ENCODE results near the gene KAZN.

The KAZN gene

DNA sequence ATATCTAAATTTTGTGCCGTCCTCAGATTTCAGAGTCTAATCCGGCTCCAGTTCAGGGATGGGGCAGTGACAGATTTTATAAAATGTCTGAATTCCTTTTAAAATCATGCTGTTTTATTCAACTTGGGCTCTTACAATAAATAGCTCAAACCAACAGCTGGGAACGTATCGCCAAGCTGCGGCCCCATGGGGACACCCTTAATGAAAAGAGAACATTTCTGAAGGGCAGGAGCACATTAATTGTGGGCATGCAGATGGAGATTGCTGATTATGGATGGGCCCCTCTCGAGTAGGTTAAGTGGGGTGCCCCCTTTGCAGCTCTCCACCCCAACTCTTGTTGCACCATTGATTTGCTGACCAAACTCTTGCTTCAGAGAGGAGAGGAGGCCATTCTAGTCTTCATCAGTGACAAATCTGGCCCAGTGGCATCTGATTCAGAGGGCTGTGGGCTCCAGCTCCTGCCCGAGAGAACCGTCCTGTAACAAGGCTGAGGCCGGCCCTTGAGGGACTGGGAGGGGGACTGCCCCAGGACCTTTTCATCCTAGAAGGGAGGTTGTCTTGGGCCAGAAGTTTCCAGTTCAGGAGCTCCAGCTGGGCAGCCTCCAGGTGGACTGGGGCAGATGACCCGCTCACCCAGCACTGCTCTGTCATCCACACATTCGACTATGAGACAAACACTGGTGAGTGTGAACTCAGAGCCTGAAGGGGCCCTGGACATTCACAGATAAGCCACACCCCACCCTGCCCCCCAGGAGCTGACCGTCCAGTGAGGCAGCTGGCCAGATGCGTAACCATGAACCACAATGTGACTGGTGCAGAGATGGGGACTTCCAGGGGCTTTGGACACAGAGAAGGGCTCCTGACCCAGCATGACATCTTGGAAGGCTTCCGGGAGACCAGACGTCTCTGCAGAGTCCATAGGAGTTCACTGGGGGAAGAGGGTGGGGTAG is 500.0 kb downstream of the KAZN start:
- DNase-seq (ENCODE audit: low read depth in 3 of 3, low spot score in 1 of 3), result no peak

DNA sequence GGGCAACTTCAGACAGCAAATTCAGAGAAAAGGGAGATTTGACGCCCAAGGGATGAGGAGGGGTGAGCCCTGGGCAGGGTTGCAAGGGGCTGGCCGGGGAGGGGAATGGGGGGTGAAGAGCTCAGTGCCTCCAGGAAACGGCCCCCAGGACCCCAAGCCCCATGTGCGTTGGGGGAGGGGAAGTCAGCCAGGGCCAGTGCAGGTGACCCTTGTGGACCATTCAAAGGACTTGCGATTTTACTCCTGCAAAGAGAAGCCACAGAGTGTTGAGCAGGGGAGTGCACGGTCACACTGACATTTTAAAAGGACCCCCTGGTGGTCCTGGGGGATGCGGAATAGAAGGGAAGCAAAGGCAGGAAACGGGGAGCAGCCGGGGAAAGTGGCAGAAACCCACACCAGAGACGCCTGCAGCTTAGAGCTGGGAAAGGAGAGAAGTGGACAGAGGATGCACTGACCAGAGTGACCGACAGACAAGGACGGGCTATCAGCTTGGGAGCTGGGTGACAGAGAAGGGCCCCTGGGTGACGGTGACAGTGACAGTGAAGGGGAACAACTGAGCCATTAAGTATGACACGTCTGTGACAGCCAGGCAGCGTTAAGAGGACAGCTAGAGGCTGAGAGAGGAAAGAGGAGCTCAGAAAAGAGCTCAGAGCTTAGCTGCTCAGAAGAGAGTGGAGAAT is 501.1 kb downstream of the KAZN start:
- no peak for DNase-seq (ENCODE audit: low read depth in 3 of 3, low spot score in 1 of 3)

DNA sequence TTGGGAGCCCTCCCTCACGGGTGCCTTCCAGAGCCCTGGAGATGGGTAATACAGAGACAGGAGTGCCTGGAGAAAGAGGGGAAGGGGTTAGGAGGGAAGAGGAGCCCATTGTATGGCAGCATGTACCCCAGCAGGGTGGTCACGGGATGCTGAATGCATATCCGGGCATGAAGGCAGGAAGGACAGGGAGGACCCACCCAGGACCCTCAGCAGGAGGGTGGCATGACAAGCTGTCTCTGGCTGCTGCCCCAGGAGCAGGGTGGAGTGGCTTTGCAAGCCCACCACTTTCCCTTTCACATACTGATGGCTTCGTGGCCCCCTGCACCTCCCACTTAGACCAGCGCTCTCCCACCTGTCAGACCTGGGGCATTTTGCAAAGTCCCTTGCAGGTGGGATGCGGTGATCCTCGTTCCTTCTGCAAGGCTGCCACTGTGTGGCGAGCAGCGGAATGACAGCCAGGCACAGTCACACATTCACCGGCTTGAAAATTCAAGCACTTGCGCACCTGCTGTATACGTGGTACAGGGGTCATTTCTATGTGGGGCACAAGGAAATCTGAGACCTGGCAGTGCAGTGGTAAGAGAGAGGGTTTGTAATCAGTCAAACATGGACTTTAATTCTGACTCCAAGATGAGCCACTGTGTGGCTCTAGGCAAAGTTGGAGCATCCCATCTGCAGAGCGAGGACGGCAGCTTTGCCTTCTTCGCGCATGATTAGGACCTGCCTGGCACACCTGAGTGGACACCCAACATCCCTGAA is 501.8 kb downstream of the KAZN start:
- DNase-seq (ENCODE audit: low read depth in 3 of 3, low spot score in 1 of 3), result peak in 1 of 3 donors; percentile 26

DNA sequence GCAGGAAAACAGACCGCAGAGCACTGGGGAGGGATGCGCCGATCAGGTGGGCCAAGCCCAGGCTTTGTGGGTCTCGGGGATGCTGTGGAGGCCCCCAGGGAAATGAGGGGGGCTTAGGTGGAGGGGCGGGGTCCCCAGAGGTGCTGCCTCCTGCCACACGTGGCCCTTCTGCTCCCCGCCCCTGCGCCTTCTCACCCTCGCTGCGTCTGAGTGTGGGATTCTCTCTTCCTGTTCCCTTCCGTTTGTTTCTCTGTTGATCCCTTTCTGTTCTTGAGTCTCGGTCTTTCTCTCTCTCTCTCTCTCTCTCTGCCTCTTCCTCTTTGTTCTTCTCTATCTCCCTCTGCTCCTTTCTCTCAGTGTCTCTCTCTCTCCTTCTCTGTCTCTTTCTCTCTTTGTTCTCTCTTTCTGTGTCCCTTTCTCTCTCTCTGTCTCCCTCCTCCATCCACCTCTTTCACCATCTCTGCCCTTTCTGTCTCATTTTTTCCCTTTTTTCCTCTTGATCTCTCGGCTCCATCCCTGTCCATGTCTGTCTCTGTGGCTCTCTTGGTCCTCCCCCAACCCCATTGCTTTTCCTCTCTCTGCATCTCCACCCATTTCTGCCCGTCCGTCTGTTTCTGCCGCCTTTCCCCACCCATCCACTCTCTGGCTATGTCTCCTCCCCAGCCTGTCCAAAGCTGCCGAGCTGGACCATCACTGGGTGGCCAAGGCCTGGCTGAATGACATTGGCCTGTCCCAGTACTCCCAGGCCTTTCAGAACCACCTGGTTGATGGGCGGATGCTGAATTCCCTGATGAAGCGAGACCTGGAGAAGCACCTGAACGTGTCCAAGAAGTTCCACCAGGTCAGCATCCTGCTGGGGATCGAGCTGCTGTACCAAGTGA is 502.6 kb downstream of the KAZN start:
- no peak for DNase-seq (ENCODE audit: low read depth in 3 of 3, low spot score in 1 of 3)

DNA sequence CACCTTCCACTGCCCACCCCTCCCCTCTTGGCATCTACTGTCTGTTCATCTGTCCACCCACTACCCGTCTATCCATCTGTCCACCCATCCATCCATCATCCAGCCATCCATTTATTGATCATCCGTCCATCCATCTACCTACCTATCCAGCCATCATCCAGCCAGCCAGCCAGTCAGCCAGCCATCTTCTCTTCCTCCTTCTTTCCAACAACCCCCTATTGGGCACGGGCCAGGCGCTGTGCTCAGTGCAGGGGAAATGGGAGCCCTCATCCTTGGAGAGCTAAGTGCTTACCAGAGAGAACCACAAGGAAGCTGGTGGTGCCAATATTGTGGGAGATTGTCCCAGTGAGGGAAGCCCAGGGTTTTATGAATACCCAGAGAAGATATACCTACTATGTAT is 503.3 kb downstream of the KAZN start:
- no peak for DNase-seq (ENCODE audit: low read depth in 3 of 3, low spot score in 1 of 3)

DNA sequence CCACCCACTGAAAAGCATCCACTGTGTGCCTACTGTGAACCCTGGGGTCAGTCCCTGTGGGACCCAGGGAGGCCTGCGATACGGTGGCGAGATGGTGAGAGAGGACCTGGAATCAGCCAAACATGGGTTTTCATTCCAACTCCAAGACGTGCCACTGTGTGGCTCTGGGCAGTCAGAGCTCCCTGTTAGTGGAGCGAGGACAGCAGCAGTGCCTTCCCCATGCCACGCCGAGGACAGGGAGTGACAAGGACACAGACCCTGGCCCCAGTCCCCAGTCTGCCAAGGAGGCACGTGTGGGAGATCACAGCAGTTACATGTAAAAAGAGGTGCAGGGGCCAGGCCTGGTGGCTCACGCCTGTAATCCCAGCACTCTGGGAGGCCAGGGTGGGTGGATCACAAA is 504.2 kb downstream of the KAZN start:
- DNase-seq (ENCODE audit: low read depth in 3 of 3, low spot score in 1 of 3), result no peak

DNA sequence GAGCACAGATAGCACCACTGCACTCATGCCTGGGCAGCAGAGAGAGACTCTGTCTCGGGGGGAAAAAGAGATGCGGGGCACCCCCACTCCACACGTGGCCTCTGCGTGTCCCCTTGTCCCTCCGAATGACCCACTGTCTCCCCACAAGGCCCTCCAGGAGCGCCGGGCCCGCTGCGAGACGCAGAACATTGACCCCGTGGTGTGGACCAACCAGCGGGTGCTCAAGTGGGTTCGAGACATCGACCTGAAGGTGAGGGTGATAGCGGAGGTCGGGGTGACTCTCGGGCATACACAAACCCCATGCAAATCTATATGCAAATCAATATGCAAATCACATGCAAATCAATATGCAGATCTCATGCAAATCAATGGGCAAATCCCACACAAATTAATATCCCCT is 504.7 kb downstream of the KAZN start:
- DNase-seq (ENCODE audit: low read depth in 3 of 3, low spot score in 1 of 3), result no peak

DNA sequence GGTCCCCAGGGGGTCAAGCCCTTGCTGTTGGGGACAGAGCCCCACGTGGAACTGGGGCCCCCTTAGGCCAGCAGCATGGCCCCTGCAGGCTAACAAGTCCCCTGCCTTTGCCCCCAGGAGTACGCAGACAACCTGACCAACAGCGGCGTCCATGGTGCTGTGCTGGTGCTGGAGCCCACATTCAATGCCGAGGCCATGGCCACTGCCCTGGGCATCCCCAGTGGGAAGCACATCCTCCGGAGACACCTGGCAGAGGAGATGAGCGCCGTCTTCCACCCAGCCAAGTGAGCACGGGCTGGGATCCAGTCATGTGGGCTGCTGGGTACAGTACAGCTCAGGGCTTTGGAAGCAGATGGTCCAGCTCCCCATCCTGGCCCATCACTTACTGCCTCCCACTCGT is 505.4 kb downstream of the KAZN start:
- DNase-seq (ENCODE audit: low read depth in 3 of 3, low spot score in 1 of 3), result no peak

DNA sequence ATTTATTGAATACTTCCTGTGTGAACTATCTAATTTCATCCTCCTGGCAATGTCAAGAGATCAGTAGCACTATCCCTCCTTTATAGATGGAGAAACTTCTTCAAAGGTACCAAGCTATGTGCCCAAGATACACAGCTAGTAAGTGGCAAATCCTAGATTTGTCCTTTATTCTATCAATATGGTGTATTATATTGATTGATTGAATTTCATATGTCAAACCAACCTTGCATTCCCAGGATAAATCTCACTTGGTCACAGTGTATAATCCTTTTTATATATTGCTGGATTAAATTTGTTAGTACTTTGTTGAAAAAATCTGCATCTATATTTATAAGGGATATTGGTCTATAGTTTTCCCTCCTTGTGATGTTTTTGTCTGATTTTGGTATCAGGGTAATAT is 506.3 kb downstream of the KAZN start:
- DNase-seq (ENCODE audit: low read depth in 3 of 3, low spot score in 1 of 3), result no peak

DNA sequence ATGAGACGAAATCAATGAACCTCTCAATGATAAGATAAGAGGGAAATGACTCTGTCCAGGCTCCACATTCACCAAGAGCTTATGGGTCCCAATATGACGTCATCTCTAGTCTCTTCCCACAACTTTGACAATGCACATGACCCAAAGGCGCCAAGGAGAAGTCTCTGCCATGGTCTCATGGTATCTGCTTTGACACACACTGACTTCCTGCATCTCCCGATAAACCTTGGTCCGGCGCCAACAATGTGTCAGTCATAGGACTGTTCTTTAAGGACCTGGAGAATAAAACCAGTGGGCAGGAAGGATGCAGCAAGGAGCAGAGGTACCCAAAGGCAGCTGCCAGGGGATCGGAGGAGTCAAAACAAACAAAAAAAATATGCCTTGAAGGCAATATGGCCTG is 508.1 kb downstream of the KAZN start:
- DNase-seq (ENCODE audit: low read depth in 3 of 3, low spot score in 1 of 3), result no peak

DNA sequence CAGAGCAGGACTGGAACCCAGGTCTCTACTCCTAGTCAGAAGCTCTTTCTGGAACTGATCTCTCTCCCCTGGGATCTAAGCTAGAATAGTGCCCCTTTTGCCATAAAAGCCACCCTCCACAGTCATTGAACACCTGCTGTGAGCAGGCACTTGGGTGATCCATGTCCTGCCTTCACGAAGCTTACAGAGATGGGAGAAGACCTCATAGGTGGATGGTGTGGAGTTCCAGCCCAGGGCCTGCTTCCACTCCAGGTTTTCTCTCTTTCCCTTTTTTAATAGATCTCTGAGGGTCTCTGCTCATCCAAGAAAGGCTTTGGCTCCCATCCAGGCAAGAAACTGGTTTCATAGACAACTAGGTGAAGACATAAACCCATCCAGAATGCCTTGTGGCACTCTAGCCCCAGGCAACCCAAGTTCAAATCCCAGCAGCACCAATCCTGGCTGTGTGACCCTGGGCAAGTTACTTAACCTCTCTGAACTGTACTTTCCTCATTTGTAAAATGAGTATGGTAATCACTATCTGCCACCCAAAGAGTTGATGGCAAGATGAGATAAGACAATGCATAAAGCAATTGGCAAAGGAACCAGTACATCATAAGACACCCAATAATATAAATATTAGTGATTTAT is 508.7 kb downstream of the KAZN start:
- no peak for DNase-seq (ENCODE audit: low read depth in 3 of 3, low spot score in 1 of 3)

DNA sequence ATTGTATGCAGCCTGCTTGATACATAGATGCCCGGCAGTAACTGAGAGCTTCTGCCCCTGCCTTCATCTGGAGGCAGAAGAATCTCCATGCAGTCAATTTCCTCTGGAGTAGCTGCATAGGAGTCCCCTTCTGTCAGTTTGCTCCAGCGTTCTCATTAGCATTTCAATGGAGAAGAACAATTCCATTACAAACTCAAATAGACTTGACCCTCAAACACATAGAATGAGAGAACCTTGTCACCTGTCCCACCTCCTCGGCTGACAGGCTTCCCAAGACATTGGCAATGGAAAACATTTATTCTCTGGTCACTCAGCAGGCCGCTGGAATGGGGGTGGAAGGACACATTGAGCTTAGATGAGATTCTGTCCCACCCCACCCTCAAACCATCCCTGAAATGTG is 509.4 kb downstream of the KAZN start:
- no peak for DNase-seq (ENCODE audit: low read depth in 3 of 3, low spot score in 1 of 3)

DNA sequence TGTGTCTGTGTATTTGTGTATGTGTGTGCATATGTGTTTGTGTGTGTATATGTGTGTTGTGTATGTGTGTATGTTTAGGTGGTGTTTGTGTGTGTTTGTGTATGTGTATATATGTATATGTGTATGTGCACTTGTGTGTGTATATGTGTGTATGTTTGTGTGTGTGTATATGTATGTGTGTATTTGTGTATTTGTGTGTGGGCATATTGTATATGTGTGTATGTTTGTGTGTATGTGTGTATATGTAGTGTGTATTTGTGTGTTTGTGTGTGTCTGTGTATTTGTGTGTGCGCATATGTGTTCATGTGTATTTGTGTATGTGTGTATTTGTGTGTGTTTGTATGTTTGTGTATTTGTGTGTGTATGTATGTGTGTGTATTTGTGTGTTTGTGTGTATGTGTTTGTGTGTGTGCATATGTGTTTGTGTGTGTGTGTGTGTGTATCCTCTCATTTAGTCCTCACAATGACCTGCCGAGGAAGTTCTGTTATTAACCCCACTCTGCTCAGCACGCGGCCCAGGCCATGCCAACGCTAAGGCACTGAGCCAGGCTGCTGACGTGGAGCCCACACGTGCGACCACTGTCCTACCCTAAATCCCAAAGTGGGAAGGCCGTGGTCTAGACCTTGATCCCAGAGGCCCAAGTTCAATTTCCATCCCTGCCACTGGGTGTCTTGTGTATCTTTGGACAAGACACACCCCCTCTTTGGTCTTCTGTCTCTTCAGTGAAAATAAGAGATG is 511.8 kb downstream of the KAZN start:
- no peak for DNase-seq (ENCODE audit: low read depth in 3 of 3, low spot score in 1 of 3)

DNA sequence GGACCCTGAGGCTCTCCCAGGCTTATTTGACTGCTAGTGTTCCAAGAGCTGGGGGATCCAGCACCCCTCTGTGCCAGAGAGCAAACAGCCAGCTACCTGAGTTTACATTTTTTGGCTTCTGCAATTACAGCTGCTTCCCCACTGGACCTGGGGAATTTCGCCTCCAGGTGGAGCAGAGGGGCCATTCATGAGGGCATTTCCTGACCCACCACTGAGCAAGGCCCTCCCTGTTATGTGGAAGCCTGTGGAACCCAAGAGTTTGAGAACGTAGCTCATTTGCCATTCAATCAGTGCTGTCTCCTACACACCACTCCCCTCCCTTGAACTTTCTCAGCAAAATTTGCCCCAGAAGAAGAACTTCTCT is 512.4 kb downstream of the KAZN start:
- DNase-seq (ENCODE audit: low read depth in 3 of 3, low spot score in 1 of 3), result no peak

DNA sequence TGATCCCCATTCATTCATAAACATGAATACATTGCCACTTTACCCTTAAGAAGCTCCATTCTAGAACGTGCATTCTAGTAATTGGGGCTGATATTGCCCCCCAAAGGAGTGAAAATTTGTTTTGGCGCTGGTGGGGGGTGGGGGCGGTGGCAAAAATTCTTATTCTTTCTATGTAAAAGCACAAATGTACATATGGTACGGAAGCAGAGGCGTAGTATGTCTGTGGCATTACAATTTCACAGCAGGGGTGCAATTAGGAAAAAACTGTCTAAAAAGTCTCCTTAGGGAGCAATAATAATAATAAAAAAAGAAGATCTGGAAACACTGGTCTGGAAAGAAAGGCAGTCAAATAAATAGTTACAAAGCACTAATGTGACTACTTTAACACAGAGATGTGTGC is 514.7 kb downstream of the KAZN start:
- DNase-seq (ENCODE audit: low read depth in 3 of 3, low spot score in 1 of 3), result no peak

DNA sequence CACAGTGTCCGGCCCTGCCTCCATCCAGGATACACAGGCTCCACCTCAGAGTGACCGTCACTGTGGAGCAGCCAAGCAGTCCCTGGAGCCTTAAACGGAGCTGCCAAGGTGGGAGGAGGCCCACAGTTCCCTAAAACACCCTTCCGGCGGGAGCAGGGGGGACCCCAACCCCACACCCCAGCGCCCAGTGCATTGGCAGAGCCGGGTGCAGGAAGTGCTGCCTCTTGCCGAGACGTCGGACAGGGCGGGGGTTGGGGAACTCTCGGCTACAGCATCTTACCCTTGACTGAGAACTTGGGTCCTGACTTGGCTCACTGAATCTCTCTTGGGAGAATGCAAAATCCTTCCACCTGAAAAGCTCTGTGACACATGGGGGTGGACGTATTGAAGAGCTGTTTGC is 516.4 kb downstream of the KAZN start:
- DNase-seq (ENCODE audit: low read depth in 3 of 3, low spot score in 1 of 3), result no peak

DNA sequence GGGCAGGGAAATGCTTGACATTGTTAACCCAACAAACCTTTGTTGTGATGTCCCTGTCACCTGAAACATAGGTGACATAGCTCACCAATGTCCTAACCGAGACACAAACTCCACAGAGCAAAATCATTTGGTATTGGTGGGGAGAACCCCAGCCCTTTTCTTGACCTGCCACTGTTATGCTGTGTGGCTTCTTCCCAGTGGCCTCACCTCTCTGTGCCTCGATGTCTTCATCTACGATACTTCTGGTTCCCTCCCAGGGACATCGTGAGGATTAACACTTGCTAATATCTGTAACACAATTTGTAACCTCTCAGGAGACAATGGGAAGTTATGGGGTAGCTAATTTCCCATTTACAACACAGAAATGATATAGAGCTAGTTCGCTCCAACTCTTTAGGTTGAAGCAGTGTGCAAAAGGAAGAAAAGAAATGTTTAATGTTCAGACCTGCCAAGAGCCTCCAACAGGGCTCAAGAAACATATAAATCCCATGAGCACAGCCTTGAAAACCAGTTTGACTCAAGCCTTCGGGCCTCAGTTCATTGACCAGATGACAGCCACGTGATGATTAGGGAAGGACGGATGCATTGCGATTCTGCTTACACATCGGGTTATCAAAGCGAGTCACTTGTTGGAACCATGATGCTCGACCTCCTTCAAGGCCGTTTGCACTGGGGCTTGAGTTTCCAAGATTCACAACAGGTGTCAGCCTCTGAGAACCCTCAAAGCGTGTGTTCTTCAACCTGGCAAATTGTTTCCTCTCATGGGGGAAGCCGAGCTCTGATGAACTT is 517.3 kb downstream of the KAZN start:
- DNase-seq (ENCODE audit: low read depth in 3 of 3, low spot score in 1 of 3), result no peak

DNA sequence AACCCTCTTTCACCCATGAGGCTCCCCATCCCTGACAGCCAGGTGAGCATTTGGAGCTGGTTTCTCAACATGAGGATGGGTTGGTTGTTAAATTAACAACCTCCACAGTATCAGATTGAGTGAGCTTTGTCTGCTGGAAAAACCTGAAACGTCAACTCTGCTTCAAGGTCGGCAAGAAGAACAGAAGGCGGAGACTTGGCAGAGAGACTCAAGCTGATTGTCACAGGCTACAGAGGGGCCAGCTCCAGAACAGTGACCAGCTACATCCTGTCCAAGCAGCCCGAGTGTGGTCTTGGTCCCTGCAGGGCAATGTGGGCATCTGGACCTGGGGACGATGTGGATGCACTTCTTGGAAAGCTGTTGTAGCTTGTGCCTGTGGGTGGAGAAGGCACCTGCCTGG is 518.5 kb downstream of the KAZN start:
- DNase-seq (ENCODE audit: low read depth in 3 of 3, low spot score in 1 of 3), result no peak

Measured in stimulated activated CD4-positive, alpha-beta T cell treated with anti-CD3 and anti-CD28 coated beads, TNF-alpha, amount 100 ng/mL, for 1 hour (primary cell).